ENCODE data around the gene IRF2.

IRF2 gene

GRCh38 chr4:184506527-184507121 lies 32.3 kb upstream of the IRF2 start:
- TF ChIP-seq CTCF (IDR thresholded peaks at IDR 0.05; ENCODE audit: borderline replicate concordance, insufficient read depth, low read depth, low read length), result peak; percentile 58; the same call in 1 of the 2 replicates
- H3K4me3 ChIP-seq (ENCODE audit: low read depth, low read length), result peak overlapping the region; percentile 24

GRCh38 chr4:184504385-184504784 lies 30.0 kb upstream of the IRF2 start:
- TF ChIP-seq CTCF (IDR thresholded peaks at IDR 0.05; ENCODE audit: borderline replicate concordance, insufficient read depth, low read depth, low read length), result no peak
- no peak overlapping the region for H3K4me3 ChIP-seq (ENCODE audit: low read depth, low read length)

GRCh38 chr4:184503869-184504300 lies 29.5 kb upstream of the IRF2 start:
- no peak for TF ChIP-seq CTCF (IDR thresholded peaks at IDR 0.05; ENCODE audit: borderline replicate concordance, insufficient read depth, low read depth, low read length)
- H3K4me3 ChIP-seq (ENCODE audit: low read depth, low read length), result no peak overlapping the region

GRCh38 chr4:184500748-184501589 lies 26.6 kb upstream of the IRF2 start:
- H3K4me3 ChIP-seq (ENCODE audit: low read depth, low read length), result no peak overlapping the region
- TF ChIP-seq CTCF (IDR thresholded peaks at IDR 0.05; ENCODE audit: borderline replicate concordance, insufficient read depth, low read depth, low read length), result no peak

GRCh38 chr4:184499996-184500395 lies 25.6 kb upstream of the IRF2 start:
- no peak overlapping the region for H3K4me3 ChIP-seq (ENCODE audit: low read depth, low read length)
- no peak for TF ChIP-seq CTCF (IDR thresholded peaks at IDR 0.05; ENCODE audit: borderline replicate concordance, insufficient read depth, low read depth, low read length)

GRCh38 chr4:184498598-184498997 lies 24.2 kb upstream of the IRF2 start:
- no peak for TF ChIP-seq CTCF (IDR thresholded peaks at IDR 0.05; ENCODE audit: borderline replicate concordance, insufficient read depth, low read depth, low read length)
- no peak overlapping the region for H3K4me3 ChIP-seq (ENCODE audit: low read depth, low read length)

GRCh38 chr4:184489771-184490170 lies 15.4 kb upstream of the IRF2 start:
- no peak for TF ChIP-seq CTCF (IDR thresholded peaks at IDR 0.05; ENCODE audit: borderline replicate concordance, insufficient read depth, low read depth, low read length)
- no peak overlapping the region for H3K4me3 ChIP-seq (ENCODE audit: low read depth, low read length)
